Heart left ventricle (tissue), 13 donors: ENCODE data around the gene ACTL7B.

ENCODE experiments used
- CTCF ChIP-seq, 12 donors: fragments of 200-600 bp; sonication (generic) in 4 of 12; IDR thresholded peaks; one replicate each; pipeline versions ENCODE4 v1.5.0 to v1.8.0; 2018 to 2022; ENCODE audit warnings: antibody characterized with exemption in 12 of 12, mild to moderate bottlenecking in 5 of 12
- POLR2A ChIP-seq, 2 donors: fragments of 450-650 bp; IDR thresholded peaks; one replicate each; pipeline ENCODE4 v1.6.1; 2017; ENCODE audit warnings: antibody characterized with exemption in 2 of 2, mild to moderate bottlenecking in 2 of 2, moderate library complexity in 2 of 2
- donor health status: ischemic (EF 13 %, LVEDD 7.1; RV severe dilation, severe dysfunction).
- donor health status: DM: no; HTN: yes; CAD: no.
- donor health status: DM: no; HTN: no; CAD: no.
- donor health status: ischemic (EF 25% LVEDD 6.9; RV normal size, moderate dysfunction).
- donor health status: ischemic (EF 25% LVEDD 5.7; RV mildly dilated, moderate dysfunction).
- donor health status: ischemic (EF 35%, LVEDD 5.7; RV mildly dilated, moderate dysfunction).
- donor health status: nonischemic (EF 11% LVEDD 7.7; RV severe dilation, severe dysfunction).
- donor health status: DM: yes; HTN: yes; CAD: no.
- donor health status: PGD.
- donor health status: ischemic (EF 29% LVEDD 5.4; RV normal size, mild dysfunction).
- donor health status: nonischemic (EF 23%, LVEDD 6.1; RV moderate dilation, normal function).

DNA sequence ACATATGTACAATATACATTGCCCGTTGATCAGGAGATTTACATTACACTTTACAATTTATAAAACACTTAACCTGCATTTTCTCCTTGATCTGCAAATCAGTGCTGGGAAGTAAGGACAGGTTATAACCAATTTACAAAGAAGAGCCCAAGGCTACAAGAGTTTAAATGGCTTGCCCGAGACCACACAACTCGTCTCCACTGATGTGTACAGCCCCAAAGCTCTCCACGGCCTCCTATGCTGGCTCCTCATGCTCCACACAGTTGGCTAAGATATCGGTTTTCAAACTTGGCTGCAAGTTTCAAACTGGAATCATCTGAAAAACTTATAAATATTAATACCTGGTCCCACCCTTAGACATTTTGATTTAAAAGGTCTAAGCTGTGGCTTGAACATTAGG lies 10.3 kb downstream of the ACTL7B start:
- no peak for TF ChIP-seq CTCF (IDR thresholded peaks at IDR 0.05)
- no peak for TF ChIP-seq POLR2A (IDR thresholded peaks at IDR 0.05)
